HG02870 (cell line): ENCODE data around the gene ADCY4.
"Not testable (repeated sequence)": the region's sequence is repeated elsewhere in the genome, so short reads cannot be mapped to it uniquely, and the experiment has no call there.

Experiments
- ATAC-seq: cut with Tn5 transposase; IDR thresholded peaks from one replicate; pipeline ENCODE4 v1.9.1; 2021; ENCODE audit warnings: mild to moderate bottlenecking, moderate library complexity; ENCODE audit not compliant: unreplicated experiment

ADCY4 gene

DNA sequence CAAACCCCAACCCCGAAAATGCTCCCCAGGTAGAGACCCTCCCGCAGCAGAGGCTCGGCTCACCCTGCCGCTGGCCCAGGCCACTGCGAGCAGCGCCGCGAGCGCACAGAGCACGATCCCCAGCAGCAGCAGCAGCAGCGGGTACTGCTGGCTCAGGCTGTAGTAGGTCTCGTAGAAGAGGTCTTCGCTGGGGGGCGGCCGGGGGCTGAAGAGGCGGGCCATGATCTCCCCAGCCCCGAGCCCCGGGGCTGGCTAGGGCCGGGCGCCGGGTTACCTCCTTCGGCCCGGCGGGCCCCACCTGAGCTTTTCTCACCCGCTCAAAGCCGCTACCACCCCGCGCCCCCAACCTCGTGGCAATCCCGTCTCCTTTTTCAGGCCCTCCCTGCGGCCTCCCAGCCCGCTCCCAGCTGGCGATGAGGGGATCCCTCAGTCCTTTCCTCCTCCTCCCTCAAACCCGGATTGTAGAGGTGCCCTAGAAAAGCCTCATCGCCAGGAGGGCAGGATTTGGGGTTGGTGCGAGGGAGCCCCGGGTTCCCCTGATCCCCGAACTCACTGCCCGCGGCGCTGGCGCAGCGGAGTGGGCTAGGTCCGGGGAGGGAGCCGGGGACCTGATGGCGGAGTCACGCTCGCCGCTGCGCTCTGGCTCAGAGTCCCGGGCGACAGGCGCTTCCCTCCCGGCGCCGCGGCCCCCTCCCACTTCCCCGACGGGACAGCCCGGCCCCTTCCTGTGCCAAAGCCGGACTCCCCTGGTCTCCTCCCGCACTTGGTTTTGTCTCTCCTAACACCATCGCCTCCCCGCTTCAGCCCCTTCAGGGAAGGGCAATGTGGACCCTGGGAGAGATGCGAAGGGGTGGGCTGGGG is at the start of gene ADCY4:
TSS of gene ADCY4 (minus strand) at position 641 of the 861 bp plus-strand sequence. CDS start at position 222, 419 bp downstream.
- ATAC-seq = no peak

DNA sequence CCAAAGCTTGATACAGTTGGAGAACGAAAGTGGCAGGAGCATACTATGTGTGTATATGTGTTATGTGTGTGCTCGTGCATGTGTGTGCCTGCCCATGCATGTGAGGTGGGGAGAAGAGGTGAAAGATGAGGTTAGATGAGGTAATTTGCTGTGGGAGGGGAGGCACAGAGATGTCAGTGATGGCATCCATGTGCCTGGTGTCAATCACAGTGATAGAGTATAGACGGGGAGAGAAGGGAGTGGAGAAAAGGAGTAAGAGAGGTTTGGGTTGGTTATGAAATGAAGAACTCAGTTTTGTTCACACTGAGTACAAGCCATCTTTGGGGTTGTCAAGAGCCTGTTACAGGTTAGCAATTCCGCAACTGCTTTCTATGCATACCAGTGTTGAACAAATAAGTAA is 49.3 kb upstream of the ADCY4 start:
- no peak for ATAC-seq

DNA sequence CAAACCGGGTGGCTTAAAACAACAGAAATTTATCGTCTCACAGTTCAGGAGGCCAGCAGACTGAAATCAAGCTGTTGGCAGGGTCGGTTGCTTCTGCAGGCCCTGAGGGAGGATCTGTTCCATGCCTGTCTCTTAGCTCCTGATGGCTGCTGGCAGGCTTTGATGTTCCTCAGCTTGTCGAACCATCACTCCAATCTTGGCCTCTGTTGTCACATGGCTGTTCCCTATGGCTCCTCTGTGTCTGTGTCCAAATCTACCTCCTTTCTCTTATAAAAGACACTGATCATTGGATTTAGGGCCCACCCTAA is 47.1 kb upstream of the ADCY4 start:
- ATAC-seq = no peak

DNA sequence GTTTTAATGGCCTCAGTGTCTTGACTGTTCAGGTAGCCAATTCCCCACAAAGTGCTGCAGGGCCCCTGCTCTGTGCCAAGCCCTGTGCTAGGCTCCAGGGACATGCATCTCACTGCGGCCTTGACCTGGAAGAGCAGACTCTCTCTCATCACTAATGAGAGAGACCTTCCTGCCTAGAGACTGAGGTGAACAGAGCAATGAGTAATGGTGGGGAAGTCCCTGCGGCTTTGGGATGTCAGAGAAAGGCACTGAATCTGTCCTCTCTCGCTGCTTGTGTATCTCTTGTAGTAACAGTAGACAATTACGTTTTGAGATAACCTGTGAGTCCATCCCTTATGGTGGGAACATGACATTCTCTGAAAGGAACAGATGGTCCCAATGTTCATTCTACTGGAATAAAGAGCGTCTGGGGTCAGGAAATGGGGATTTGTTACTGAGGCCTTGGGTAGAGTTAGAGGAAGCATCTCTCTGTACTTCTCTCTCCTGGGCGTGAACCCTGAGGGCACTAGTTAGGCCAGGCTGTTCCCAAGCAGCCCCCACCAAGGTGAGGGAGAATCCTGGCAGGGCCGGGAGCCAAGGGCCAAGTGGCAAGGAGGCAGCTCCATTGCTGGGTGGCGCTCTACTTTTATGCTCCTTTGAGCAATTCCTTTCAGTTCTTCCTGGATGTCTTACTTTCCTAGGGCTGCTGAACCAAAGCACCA is 46.6 kb upstream of the ADCY4 start:
- no peak for ATAC-seq

DNA sequence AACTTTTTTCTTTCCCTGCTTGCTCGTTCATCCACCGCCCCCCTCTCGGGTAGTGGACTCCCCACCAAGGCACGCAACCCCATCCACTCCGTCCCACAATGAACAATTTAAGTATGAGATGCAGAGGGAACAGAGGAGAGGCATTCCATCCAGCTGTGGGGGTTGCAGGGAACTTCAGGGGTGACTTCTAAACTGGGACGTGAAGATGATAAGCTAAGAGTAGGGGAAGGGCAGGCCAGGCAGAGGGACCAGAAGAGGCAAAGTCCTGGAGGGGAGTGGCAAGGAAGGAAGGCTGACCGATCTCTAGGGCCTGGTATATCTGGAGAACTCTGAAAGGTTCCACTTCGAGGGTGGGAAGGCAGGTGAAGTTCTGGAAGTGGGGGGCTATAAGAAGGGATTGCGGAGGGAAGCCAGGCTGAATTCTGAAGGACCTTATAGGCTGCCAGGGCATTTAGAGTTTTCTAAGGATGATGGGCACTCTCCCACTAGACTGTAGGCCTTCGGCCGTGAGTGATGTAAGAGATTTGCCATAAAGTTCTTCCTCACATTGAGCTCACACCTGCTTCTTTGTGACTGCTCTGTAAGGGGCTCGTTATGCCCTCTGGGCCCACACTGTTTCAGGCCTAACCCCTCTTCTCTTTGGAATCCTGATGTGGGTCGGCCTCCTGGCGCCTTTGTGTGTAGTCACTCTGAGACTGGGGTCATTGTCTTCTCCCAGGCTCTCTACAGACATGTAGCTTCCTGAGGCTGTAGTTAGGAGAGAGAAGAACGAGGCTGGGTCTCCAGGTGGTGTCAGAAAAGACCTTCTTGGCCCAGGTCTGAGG is 45.2 kb upstream of the ADCY4 start:
- no peak for ATAC-seq

DNA sequence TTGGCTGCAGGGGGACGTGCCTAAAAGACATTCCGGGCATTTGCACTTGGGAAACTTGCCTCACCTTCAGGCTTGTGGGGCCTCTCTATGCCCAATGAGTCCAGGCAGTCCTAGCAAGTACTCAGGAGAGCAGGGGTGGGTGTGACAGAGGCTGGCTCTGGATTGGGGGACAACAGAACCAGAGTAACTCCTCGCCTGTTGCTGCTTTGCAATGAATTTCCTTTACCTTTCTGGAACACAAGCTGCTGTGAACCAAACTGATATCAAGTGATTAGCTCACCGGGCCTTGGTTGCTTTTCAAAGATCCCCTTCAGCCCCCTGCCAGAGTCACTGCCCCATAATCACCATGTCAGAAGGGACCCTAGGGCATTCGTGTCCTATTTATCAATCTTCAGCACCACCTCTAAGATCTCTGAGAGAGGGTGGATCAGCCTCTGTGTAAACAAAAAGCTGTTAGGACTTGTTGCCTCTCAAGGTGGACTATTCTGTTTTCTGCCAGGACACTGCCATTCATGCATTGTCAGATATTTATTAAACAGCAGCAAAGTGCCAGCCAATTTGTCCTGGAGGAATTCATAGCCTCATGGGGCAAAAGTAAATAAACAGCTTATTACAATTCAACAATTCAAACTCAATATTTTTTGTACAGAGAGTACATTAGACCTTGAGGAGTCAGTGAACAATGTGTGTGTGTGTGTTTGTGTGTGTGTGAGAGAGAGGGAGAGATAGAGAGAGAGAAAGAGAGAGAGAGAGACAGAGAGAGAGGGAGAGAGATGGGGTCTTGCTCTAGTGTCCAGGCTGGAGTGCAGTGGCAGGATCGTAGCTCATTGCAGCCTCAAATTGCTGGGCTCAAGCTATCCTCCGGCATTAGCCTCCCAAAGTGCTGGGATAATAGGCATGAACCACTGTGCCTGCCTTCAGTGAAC is 44.4 kb upstream of the ADCY4 start:
- no peak for ATAC-seq

DNA sequence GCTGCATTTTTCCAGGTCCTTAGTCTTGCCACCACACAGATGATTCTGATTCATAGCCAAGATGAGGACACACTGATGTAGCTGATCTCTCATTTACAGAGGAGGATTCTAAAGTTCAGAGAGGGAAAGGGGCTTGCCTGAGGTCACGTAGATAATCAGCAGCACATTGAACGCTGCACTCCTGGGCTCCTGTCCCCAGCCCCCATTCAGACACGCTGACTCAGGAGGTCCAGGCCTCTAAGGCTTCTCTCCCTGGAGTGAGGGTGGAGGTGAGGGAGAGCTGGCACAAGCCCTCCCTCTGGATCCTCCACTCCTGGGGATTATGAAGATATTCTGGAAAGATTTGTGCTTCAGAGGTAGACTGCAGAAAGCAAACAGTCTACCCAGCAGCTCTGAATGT is 43.5 kb upstream of the ADCY4 start:
- no peak for ATAC-seq

DNA sequence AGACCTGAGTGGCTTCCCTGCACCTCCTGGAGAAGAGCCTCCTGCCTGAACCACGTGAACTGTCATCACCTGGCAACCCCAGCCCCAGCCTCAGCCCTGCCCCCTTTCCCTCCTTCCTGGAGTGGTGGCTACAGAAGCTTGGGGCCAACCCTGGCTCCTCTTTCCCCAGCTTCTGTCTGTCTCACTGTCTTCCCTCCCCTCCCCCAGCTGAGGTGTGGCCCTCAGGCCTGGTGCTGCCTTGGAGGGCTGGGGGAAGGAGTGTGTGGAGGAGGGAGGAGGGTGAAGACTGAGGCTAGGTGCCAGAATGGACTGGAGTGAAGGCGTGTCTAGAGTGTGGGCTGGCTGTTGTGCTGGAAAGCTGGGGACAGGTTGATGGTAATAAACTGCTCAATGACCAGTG is 42.8 kb upstream of the ADCY4 start:
- ATAC-seq = no peak

DNA sequence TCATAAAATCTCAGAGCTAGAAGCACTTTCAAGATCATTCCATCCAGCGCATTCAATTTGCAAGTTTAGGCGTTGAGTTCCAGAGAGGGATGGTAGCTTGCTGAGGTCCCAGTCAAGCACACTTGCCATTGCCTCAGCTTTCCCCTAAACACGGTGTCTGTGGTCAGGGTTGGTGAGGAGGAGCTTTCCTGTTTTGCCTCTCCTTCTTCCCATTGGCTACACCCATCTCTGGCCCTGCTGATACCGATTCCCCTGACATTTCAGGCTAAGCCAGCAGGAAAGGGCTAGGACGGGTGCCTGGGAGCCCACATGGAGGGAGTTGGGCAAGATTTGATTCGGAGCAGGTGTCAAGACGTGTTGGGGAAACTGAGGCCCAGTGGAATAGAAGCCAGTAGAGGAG is 42.3 kb upstream of the ADCY4 start:
- ATAC-seq = no peak

DNA sequence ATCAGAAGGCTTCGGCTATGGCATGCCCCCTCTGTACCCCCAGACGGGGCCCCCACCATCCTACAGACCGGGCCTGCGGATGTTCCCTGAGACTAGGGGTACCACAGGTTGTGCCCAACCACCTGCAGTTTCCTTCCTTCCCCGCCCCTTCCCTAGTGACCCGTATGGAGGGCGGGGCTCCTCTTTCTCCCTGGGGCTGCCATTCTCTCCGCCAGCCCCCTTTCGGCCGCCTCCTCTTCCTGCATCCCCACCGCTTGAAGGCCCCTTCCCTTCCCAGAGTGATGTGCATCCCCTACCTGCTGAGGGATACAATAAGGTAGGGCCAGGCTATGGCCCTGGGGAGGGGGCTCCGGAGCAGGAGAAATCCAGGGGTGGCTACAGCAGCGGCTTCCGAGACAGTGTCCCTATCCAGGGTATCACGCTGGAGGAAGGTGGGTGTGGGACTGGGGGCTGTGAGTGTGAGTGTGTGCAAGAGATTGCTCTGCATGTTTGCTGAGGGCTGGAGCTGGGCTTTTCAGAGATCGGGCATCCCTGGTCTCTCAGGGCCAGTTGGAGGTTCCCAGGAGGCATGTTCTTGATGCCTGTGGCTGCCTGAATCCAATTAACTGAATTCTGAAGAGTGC is 41.7 kb upstream of the ADCY4 start:
- ATAC-seq = no peak

DNA sequence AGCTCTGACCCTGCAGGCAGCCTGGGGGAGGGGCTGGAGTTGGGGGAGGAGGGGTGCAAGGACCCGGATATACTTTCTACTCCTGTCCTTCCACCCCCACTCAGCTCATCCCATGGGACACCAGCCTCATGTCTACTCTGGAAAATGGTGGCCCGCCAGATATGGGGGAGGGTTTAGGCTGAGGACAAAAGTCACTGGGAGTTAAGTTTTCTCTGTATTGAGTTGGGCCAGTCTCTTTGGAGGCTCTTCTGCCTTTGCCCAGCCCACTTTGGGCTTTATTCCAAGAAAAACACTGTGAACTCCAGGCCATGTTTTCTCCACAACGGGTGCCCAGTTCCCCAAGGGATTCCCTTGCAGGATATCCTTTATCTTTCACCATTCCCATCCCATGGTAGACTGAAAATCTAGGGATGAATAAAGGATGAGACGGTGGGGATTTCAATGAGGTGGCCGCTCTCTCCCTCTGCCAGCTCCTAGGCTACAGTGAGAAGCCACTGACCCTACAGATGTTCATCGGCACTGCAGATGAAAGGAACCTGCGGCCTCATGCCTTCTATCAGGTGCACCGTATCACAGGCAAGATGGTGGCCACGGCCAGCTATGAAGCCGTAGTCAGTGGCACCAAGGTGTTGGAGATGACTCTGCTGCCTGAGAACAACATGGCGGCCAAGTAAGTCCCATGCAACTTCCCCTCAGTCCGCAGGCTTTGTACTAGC is 38.0 kb upstream of the ADCY4 start:
- ATAC-seq = no peak

DNA sequence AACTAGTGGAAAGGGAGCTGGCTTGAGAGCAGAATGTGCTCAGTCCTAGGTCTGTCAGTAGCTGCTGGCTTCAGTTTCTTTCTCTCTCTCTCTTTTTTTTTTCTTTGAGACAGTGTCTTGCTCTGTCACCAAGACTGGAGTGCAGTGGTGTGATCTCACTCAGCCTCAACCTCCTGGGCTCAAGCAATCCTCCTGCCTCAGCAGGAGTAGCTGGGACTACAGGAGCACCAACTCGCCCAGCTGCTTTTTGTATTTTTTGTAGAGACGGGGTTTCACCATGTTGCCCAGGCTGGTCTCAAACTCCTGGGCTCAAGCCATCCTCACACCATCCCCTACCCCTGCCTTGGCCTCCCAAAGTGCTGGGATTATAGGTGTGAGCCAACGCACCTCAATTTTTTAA is 36.7 kb upstream of the ADCY4 start:
- not testable (repeated sequence) for ATAC-seq

DNA sequence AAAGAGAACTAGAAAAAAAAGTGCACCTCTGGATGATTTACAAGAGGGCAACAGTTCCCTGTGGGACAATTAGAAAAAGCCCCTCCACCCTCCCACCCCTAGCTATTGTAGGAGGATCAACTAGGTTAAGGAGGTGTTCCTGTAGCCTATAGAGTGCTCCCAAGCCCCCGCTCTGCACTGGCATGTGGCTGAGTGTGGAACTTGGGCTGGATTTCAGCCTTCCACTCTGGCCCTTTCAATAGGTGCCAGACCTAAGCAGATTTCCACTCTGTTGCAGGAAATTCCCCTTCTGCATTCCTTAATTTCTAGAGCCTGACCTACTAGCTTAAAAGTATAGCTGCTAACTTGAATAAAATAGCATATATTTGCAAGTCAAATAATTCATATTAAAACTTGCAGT is 35.9 kb upstream of the ADCY4 start:
- ATAC-seq = no peak

DNA sequence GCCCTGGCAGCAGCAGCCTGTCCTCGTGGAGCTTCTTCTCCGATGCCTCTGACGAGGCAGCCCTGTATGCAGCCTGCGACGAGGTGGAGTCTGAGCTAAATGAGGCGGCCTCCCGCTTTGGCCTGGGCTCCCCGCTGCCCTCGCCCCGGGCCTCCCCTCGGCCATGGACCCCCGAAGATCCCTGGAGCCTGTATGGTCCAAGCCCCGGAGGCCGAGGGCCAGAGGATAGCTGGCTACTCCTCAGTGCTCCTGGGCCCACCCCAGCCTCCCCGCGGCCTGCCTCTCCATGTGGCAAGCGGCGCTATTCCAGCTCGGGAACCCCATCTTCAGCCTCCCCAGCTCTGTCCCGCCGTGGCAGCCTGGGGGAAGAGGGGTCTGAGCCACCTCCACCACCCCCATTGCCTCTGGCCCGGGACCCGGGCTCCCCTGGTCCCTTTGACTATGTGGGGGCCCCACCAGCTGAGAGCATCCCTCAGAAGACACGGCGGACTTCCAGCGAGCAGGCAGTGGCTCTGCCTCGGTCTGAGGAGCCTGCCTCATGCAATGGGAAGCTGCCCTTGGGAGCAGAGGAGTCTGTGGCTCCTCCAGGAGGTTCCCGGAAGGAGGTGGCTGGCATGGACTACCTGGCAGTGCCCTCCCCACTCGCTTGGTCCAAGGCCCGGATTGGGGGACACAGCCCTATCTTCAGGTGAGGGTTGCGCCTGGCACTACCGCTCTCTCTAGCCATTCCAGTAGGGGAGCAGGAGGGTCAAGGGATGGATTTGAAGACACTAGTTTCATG is 35.2 kb upstream of the ADCY4 start:
- no peak for ATAC-seq

DNA sequence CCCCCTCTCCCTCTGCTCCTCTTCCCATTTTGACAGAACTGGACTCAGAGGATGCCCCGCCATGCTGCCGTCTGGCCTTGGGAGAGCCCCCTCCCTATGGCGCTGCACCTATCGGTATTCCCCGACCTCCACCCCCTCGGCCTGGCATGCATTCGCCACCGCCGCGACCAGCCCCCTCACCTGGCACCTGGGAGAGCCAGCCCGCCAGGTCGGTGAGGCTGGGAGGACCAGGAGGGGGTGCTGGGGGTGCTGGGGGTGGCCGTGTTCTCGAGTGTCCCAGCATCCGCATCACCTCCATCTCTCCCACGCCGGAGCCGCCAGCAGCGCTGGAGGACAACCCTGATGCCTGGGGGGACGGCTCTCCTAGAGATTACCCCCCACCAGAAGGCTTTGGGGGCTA is 34.6 kb upstream of the ADCY4 start:
- no peak for ATAC-seq

DNA sequence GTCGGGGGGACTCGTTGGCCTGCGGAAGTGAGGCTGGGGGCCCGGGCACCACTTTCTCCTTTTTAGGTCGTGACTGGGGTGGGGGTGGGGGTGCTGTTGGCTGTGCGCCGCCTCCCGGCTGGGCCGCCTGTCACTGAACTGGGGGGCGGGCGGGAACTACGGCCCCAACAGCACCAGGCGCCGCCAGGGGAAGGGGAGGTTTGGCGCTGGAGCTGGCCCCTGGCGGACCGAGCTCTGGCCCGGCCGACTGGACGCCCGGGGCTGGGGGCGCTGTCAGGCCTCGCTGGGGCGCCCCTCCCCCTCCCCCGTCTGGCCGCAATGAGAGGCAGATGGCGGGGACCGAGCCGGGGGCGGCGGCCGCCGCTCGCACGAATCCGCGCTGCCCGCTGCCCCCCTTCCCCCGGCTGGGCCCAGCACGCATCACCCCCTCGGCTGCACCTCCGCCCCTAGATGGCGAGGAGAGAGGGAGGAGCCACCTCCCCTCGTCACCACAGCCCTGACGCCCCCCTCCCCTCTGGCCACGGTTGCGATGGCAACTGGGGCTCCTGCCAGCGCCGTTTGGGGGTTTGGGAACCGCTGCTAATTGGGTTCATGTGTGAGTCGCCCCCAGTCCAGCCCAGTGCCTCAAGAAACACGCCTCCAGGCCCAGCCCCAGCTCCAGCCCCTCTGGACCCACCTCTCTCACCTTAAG is 33.8 kb upstream of the ADCY4 start:
- ATAC-seq = no peak

DNA sequence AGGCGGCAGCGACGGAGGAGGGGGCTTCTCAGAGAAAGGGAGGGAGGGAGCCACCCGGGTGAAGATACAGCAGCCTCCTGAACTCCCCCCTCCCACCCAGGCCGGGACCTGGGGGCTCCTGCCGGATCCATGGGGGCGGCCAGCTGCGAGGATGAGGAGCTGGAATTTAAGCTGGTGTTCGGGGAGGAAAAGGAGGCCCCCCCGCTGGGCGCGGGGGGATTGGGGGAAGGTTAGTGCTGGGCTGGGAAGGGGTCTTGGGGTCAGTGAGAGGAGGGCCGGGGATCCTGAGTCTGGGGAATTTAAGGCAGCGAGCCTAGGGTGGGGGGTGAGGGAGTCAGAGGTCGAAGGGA is 33.3 kb upstream of the ADCY4 start:
- ATAC-seq = no peak

DNA sequence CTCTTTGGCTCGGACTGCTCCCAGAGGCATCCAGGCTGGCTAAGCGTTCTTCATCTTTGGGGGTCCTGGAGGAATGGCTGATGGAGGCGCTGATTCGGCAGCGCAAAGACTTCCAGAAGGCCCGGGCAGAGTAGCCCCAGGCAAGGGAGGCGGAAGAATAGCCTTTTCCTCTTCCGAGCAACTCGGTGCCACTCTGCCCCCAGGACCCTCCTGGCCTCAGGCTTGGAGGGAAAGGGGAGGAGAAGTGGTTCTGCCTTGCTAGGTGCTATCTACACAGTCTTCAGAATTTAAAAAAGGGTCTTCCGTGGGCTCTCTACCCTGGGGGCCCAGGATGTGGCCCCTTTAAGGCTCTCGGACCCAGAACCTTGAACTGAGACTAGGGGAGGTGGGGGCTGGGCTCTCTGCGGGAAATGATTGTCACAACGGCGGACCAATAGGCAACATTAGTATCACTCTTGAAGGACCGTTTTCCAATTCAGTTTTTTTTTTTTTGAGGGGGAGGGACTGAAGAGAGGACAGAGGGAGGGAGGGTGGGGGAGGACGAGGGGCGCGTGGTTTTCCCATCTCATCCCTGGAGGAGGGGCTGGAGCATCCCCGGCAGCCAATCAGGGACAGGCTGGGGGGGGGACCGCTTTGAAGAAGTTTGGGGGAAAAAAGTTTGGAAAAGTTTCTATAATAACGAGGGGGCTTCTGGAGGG is 32.8 kb upstream of the ADCY4 start, which contains the start of gene NFATC4:
TSS of gene NFATC4 (plus strand) at position 671 of the 698 bp plus-strand sequence. CDS start 157 bp downstream, outside the sequence.
- no peak for ATAC-seq
